Trophoblast cell (in vitro differentiated cells and primary cell): ENCODE data around the gene FGL2.
"Not testable (repeated sequence)": the region's sequence is repeated elsewhere in the genome, so short reads cannot be mapped to it uniquely, and the experiment has no call there.

Experiments used
- DNase-seq, 2 donors: peaks; one replicate each; pipeline ENCODE4 v3.0.0-alpha.2; 2016
- H2AFZ ChIP-seq: 2 replicates; pipeline ENCODE4 v1.6.1; 2013; ENCODE audit warnings: low read length, moderate library complexity, mild to moderate bottlenecking; ENCODE audit not compliant: insufficient read depth, poor library complexity
- H2AK5ac ChIP-seq: 2 replicates; pipeline ENCODE4 v1.6.1; 2013; ENCODE audit warnings: mild to moderate bottlenecking, low read length
- H2BK120ac ChIP-seq: 2 replicates; pipeline ENCODE4 v1.6.1; 2013; ENCODE audit warnings: low read length, mild to moderate bottlenecking, moderate library complexity; ENCODE audit not compliant: insufficient read depth, poor library complexity
- H2BK12ac ChIP-seq: 2 replicates; pipeline ENCODE4 v1.6.1; 2013; ENCODE audit warnings: mild to moderate bottlenecking, low read length, moderate library complexity
- H2BK5ac ChIP-seq: 2 replicates; pipeline ENCODE4 v1.6.1; 2013; ENCODE audit warnings: low read length, low read depth, moderate library complexity, mild to moderate bottlenecking; ENCODE audit not compliant: poor library complexity
- H3K14ac ChIP-seq: 2 replicates; pipeline ENCODE4 v1.6.1; 2013; ENCODE audit warnings: mild to moderate bottlenecking, low read length
- H3K18ac ChIP-seq: 2 replicates; pipeline ENCODE4 v1.6.1; 2013; ENCODE audit warnings: mild to moderate bottlenecking, low read length
- H3K23ac ChIP-seq: 2 replicates; pipeline ENCODE4 v1.6.1; 2013; ENCODE audit warnings: low read length
- H3K27ac ChIP-seq: 2 replicates; pipeline ENCODE4 v1.5.1; 2013; ENCODE audit warnings: low read depth, mild to moderate bottlenecking, inconsistent platforms, low read length, moderate library complexity
- H3K27me3 ChIP-seq: 2 replicates; pipeline ENCODE4 v1.6.1; 2013; ENCODE audit warnings: inconsistent platforms, mild to moderate bottlenecking, low read length, moderate library complexity; ENCODE audit not compliant: insufficient read depth
- H3K36me3 ChIP-seq, 2 experiments: 1 replicate in 1 of 2; 2 replicates in 1 of 2; pipeline ENCODE4 v1.6.1; 2013; ENCODE audit warnings: low read length in 2 of 2, mild to moderate bottlenecking in 2 of 2, moderate library complexity in 1 of 2; ENCODE audit not compliant: insufficient read depth in 2 of 2, control insufficient read depth in 1 of 2
- H3K4ac ChIP-seq: 2 replicates; pipeline ENCODE4 v1.6.1; 2013; ENCODE audit warnings: low read depth, mild to moderate bottlenecking, low read length, moderate library complexity
- H3K4me1 ChIP-seq, 2 experiments: 1 replicate in 1 of 2; 2 replicates in 1 of 2; pipeline ENCODE4 v1.6.1; 2013; ENCODE audit warnings: low read length in 2 of 2, mild to moderate bottlenecking in 2 of 2, moderate library complexity in 1 of 2; ENCODE audit not compliant: insufficient read depth in 2 of 2, control insufficient read depth in 1 of 2
- H3K4me2 ChIP-seq: 2 replicates; pipeline ENCODE4 v1.6.1; 2013; ENCODE audit warnings: inconsistent platforms, mild to moderate bottlenecking, low read length, moderate library complexity
- H3K4me3 ChIP-seq: 2 replicates; pipeline ENCODE4 v1.5.1; 2013; ENCODE audit warnings: mild to moderate bottlenecking, low read depth, low read length, inconsistent platforms
- H3K79me1 ChIP-seq: one replicate; pipeline ENCODE4 v1.6.1; 2013; ENCODE audit warnings: low read length
- H3K79me2 ChIP-seq: 2 replicates; pipeline ENCODE4 v1.6.1; 2013; ENCODE audit warnings: low read length, mild to moderate bottlenecking; ENCODE audit not compliant: control insufficient read depth, insufficient read depth, poor library complexity
- H3K9ac ChIP-seq: 2 replicates; pipeline ENCODE4 v1.6.1; 2013; ENCODE audit warnings: mild to moderate bottlenecking, low read length
- H3K9me3 ChIP-seq: 2 replicates; pipeline ENCODE4 v1.6.1; 2013; ENCODE audit warnings: low read depth, mild to moderate bottlenecking, control low read depth, inconsistent platforms, low read length; ENCODE audit not compliant: insufficient read depth
- H4K12ac ChIP-seq: 2 replicates; pipeline ENCODE4 v1.6.1; 2013; ENCODE audit warnings: low read depth, mild to moderate bottlenecking, low read length, moderate library complexity
- H4K8ac ChIP-seq: 2 replicates; pipeline ENCODE4 v1.6.1; 2013; ENCODE audit warnings: low read depth, mild to moderate bottlenecking, low read length, moderate library complexity
- H4K91ac ChIP-seq: one replicate; pipeline ENCODE4 v1.6.1; 2013; ENCODE audit warnings: low read depth, mild to moderate bottlenecking, low read length, moderate library complexity
- WGBS: extraction: QIAGEN DNeasy Blood & Tissue Kit; methylation state at CpG from one replicate; pipeline ENCODE4 v1.1.7; 2013; ENCODE audit warnings: missing lambda C conversion rate; ENCODE audit not compliant: insufficient read length, insufficient coverage; ENCODE audit errors: extremely low coverage; 5-methylcytosine and 5-hydroxymethylcytosine counted together

Gene FGL2

DNA sequence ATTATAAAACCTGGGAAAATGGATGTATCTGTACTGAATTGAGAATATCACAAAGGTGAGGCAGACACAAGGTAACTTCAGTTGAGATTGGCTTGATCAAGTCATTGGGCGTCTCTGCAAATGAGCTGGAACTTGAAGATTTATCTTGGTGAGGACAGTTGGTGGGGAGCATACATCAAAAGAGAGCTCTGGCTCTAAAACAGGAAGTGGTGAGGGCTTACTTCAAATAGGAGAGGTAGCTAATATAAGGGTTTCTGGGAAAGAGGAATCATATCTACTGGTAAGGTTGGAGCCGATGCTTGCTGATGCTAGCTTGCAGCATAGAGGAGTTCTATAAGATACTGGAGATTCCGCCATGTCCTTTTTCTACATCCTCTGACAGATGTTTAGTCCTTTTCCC, 39.9 kb upstream of the FGL2 start:
- no peak for DNase-seq
- no peak overlapping the region for H3K9ac ChIP-seq
- H2BK120ac ChIP-seq, result no peak overlapping the region
- H3K27ac ChIP-seq, result no peak overlapping the region
- no peak overlapping the region for H4K12ac ChIP-seq
- no peaks in the 10 kb centered on the region for H3K4me1 ChIP-seq
- no peaks in the 10 kb centered on the region for H3K27me3 ChIP-seq
- no peak overlapping the region for H3K4me2 ChIP-seq
- H3K79me2 ChIP-seq, result no peaks in the 10 kb centered on the region
- no peak overlapping the region for H3K4me3 ChIP-seq
- no peak overlapping the region for H2AFZ ChIP-seq
- no peak overlapping the region for H2AK5ac ChIP-seq
- H2BK12ac ChIP-seq, result no peak overlapping the region
- H3K9me3 ChIP-seq, result no peaks in the 10 kb centered on the region
- no peak overlapping the region for H3K18ac ChIP-seq
- no peak overlapping the region for H3K14ac ChIP-seq
- no peak overlapping the region for H4K8ac ChIP-seq
- no CpG with 5 or more reads among the region's 3 CpGs for WGBS
- no peaks in the 10 kb centered on the region for H3K36me3 ChIP-seq
- H3K79me1 ChIP-seq, result no peaks in the 10 kb centered on the region
- no peak overlapping the region for H4K91ac ChIP-seq
- no peak overlapping the region for H3K4ac ChIP-seq
- H3K23ac ChIP-seq, result no peak overlapping the region
- no peak overlapping the region for H2BK5ac ChIP-seq

DNA sequence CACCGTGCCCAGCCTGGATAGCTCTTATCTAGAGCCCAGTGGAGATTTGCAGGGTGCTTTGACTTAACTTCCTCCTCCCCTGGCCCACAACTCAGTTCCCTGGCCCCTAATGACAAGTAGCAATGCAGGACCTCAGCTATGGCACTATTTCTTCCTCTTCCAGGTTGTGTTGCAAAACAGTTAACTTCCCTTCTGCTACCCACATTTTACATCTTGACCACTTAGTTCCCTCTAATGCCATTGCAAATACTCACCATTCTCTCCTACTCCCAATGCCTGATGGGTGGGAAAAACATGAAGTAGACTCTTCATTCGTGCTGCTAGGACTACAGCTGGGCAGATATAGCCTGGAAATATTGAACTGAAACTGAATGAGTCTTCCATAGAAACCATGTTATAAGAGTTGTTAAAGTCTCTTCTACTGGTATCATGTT, 39.1 kb upstream of the FGL2 start:
- Histone ChIP-seq H3K4me2 (no peak overlapping the region), H2AK5ac (no peak overlapping the region), H3K9me3 (no peaks in the 10 kb centered on the region), H2BK120ac (no peak overlapping the region), H3K4me3 (no peak overlapping the region), H4K8ac (no peak overlapping the region), H3K79me2 (no peaks in the 10 kb centered on the region), H3K27me3 (no peaks in the 10 kb centered on the region), H3K18ac (no peak overlapping the region), H2AFZ (no peak overlapping the region), H3K4ac (no peak overlapping the region), H2BK5ac (no peak overlapping the region), H3K4me1 (no peaks in the 10 kb centered on the region), H3K23ac (no peak overlapping the region), H3K9ac (no peak overlapping the region), H2BK12ac (no peak overlapping the region), H3K27ac (no peak overlapping the region), H3K14ac (no peak overlapping the region), H4K12ac (no peak overlapping the region), H3K36me3 (no peaks in the 10 kb centered on the region), H3K79me1 (no peaks in the 10 kb centered on the region), H4K91ac (no peak overlapping the region)
- WGBS, result no CpG with 5 or more reads among the region's 2 CpGs
- DNase-seq, result peak in 1 of 2 donors; percentile 30

DNA sequence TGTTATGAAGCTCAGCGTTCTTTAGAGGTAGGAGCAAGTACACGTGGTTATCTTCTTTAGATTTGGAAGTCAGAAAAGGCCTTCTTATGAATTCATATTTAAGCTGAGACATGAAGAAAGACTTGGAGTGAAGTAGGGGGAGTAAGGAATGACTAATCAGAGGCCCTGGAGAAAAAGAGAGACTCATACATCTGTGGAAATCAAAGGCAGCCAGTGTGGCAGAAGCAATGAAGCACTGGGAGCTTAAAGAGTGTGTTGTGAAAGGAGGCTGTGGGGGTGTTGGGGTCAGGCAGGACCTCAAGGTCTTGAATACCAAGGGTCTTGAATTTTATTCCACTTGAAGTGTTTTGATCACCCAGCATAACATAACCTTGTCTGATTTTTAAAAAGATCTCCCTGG, 35.7 kb upstream of the FGL2 start:
- Histone ChIP-seq H3K18ac (no peak overlapping the region), H4K91ac (no peak overlapping the region), H2BK12ac (no peak overlapping the region), H3K4ac (no peak overlapping the region), H3K4me2 (no peak overlapping the region), H2BK5ac (no peak overlapping the region), H2AFZ (no peak overlapping the region), H3K27me3 (no peaks in the 10 kb centered on the region), H3K27ac (no peak overlapping the region), H3K9ac (no peak overlapping the region), H3K4me1 (no peaks in the 10 kb centered on the region), H3K4me3 (no peak overlapping the region), H3K79me1 (no peaks in the 10 kb centered on the region), H3K23ac (no peak overlapping the region), H4K8ac (no peak overlapping the region), H3K36me3 (no peaks in the 10 kb centered on the region), H3K9me3 (no peaks in the 10 kb centered on the region), H4K12ac (no peak overlapping the region), H3K14ac (no peak overlapping the region), H2AK5ac (no peak overlapping the region), H3K79me2 (no peaks in the 10 kb centered on the region), H2BK120ac (no peak overlapping the region)
- no CpG with 5 or more reads among the region's 2 CpGs for WGBS
- no peak for DNase-seq

DNA sequence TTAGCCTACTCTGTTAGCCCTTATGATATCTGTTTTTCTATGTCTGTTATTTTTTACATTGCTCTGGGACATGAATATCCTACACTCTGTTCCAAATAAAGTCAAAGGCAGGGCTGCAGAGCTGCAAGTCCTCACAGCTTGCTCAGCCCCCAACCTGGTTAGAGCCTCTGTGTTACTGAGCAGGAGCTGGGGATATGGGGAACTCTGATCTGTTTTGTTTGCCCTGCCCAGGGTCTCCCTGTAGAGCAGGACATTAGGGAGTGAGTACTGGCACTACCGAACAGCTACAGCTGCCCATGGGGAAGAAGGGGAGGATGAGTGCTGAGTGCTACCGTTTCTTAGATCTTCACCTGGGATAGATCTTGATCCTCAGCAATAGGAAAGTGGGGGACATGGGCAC, 32.8 kb upstream of the FGL2 start:
- Histone ChIP-seq H3K27me3 (no peaks in the 10 kb centered on the region), H3K27ac (no peak overlapping the region), H3K36me3 (no peaks in the 10 kb centered on the region), H4K12ac (no peak overlapping the region), H3K9ac (no peak overlapping the region), H3K79me1 (no peaks in the 10 kb centered on the region), H3K18ac (no peak overlapping the region), H2AFZ (no peak overlapping the region), H3K14ac (no peak overlapping the region), H4K91ac (no peak overlapping the region), H3K4me1 (no peaks in the 10 kb centered on the region), H3K4me2 (no peak overlapping the region), H2BK5ac (no peak overlapping the region), H3K79me2 (no peaks in the 10 kb centered on the region), H2AK5ac (no peak overlapping the region), H3K4ac (no peak overlapping the region), H2BK12ac (no peak overlapping the region), H3K4me3 (no peak overlapping the region), H4K8ac (no peak overlapping the region), H3K23ac (no peak overlapping the region), H3K9me3 (no peaks in the 10 kb centered on the region), H2BK120ac (no peak overlapping the region)
- no peak for DNase-seq
- WGBS, result no CpG with 5 or more reads among the region's 2 CpGs

DNA sequence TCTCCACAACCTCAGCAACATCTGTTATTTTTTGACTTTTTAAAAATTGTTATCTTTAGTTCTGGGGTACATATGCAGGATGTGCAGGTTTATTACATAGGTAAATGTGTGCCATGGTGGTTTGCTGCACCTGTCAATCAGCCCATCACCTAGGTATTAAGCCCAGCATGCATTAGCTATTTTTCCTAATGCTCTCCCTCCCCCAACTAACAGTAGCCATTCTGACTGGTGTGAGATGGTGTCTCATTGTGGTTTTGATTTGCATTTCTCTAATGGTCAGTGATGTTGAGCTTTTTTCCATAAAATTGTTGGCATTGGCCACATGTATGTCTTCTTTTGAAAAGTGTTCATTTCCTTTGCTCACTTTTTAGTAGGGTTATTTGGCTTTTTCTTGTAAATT, 29.2 kb upstream of the FGL2 start:
- not testable (repeated sequence) for H3K27me3 ChIP-seq, H4K12ac ChIP-seq, H2BK5ac ChIP-seq, H2BK120ac ChIP-seq, H2AFZ ChIP-seq, H3K4me2 ChIP-seq, H3K9me3 ChIP-seq, H3K18ac ChIP-seq, H3K9ac ChIP-seq, DNase-seq, H2BK12ac ChIP-seq, H3K4ac ChIP-seq, H3K36me3 ChIP-seq, H3K4me1 ChIP-seq, H3K79me1 ChIP-seq, H4K8ac ChIP-seq, H3K14ac ChIP-seq, H2AK5ac ChIP-seq, H3K79me2 ChIP-seq, H3K23ac ChIP-seq, H4K91ac ChIP-seq, H3K27ac ChIP-seq, H3K4me3 ChIP-seq
